22Rv1 (cell line): ENCODE results near the gene CBX5.

ENCODE experiments used
- CTCF ChIP-seq: fragments of 450-650 bp; IDR thresholded peaks from 2 replicates; pipeline ENCODE4 v1.5.1; 2017; ENCODE audit warnings: mild to moderate bottlenecking
- ZFX ChIP-seq: fragments of 450-650 bp; IDR thresholded peaks from 2 replicates; pipeline ENCODE4 v1.6.1; 2017; ENCODE audit warnings: antibody characterized with exemption, borderline replicate concordance

- TF ChIP-seq CTCF (no peak), ZFX (no peak)
These were observed 92.8 kb downstream of the CBX5 start for GRCh38 chr12:54187075-54187474.
